NCI-H526 (cell line): Measurements from ENCODE around the gene CERS4.
"Not testable (repeated sequence)": the region's sequence is repeated elsewhere in the genome, so short reads cannot be mapped to it uniquely, and the experiment has no call there.

Source experiments
- DNase-seq, 2 experiments: peaks; one replicate each; lab custom pipeline; 2025; lab: John Stamatoyannopoulos, UW

CERS4 gene

GRCh38 chr19:8241646-8242045, 32.5 kb downstream of the CERS4 start:
- no peak for DNase-seq

DNA sequence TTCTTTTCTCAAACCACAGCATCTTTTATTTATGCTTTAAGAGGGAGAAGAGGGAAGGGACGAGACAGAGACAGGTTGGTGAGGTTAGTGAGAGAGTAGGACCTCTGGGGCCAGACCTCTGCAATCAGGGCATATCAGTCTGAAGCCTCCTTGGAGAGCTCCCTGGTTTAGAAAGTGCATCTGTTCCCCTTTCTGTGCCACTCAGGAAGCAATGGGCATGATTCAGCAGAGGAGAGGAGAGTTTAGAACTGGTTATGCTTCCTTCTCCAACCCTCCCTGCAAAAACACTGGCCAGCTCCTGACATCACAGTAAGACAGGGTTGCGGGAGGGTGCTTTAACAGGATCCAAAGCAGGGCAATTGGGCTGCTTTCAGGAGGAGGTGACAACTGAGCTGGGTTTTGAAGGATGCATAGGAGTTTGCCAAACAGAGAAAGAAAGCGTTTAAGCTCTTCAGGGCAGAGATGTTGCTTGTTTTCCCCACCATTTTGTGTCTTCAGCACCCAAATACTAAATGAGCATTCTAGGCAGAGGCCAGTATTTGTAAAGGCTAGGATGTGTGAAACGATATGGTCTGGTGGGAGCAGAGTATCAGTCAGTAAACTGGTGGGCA, 33.1 kb downstream of the CERS4 start:
- DNase-seq: no peak

DNA sequence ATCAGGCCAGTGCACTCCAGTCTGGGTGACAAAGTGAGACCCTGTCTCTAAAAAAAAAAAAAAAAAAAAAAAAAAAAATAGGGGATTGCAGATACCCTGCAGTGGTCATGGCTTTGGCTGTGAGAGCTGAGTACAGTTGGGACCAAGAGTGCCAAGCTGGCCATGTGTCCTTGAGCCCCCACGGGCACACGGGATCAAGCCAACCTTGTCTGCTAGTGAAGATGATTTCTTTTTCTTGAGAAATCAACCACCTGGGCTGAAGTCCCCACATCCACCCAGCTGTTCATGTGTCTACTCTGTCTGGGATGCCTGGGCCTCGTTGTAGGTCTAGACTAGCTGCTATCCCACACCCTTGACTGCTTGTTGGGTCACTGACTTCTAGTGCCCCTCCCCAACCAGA, 34.0 kb downstream of the CERS4 start:
- no peak for DNase-seq

DNA sequence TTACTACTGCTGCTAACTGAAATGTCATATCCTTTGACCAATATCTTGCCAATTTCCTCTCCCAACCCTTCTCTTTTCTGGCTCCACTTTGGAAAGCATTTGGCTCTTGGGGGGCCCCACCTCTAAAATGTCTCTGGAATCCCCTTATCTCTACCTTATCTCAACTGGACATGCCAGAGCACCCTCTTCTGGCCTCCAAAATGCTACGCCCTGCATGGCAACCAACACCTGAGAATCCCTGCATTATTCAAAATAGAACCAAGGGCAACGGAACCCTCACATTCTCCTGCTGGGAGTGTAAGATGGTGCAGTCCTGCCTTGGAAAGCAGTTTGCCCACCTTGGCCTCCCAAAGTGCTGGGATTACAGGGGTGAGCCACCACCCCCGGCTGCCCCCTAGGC, 35.3 kb downstream of the CERS4 start:
- DNase-seq: no peak

DNA sequence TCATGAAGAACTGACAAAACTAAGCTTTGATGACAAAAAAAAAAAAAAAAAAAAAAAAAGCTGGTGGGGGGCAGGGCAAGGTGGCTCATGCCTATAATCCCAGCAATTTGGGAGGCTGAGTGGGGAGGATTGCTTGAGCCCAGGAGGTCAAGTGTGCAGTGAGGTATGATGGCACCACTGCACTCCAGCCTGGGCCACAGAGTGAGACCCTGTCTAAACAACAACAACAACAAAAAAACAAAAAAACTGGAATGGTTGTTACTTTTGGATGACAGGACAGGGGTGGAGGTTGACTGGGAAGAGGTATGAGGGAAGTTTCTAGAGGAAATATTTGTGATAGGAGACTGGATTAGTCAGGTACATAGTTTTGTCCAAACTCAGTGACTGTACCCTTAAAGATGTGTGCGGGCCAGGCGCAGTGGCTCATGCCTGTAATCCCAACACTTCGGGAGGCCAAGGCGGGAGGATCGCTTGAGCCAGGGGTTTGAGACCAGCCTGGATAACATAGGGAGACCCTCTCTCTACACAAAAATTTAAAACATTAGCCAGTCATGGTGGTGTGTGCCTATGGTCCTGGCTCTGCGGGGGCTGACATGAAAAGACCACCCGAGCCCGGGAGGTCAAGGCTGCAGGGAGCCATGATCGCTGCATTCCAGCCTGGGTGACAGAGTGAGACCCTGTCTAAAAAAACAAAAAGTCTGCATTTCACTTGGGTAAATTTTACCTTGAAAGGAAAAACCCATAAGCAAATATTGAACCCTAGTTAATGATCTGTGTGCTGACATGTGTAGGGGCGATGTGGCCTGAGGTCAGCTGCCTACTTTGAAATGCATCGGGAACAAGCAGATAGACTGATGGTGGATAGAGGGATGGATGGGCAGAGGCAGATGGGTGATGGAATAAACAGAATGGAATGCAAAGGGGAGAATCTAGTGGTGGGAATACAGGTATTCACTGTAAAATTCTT, 37.0 kb downstream of the CERS4 start:
- no peak for DNase-seq

GRCh38 chr19:8247129-8247890, 38.1 kb downstream of the CERS4 start:
- DNase-seq: not testable (repeated sequence)

DNA sequence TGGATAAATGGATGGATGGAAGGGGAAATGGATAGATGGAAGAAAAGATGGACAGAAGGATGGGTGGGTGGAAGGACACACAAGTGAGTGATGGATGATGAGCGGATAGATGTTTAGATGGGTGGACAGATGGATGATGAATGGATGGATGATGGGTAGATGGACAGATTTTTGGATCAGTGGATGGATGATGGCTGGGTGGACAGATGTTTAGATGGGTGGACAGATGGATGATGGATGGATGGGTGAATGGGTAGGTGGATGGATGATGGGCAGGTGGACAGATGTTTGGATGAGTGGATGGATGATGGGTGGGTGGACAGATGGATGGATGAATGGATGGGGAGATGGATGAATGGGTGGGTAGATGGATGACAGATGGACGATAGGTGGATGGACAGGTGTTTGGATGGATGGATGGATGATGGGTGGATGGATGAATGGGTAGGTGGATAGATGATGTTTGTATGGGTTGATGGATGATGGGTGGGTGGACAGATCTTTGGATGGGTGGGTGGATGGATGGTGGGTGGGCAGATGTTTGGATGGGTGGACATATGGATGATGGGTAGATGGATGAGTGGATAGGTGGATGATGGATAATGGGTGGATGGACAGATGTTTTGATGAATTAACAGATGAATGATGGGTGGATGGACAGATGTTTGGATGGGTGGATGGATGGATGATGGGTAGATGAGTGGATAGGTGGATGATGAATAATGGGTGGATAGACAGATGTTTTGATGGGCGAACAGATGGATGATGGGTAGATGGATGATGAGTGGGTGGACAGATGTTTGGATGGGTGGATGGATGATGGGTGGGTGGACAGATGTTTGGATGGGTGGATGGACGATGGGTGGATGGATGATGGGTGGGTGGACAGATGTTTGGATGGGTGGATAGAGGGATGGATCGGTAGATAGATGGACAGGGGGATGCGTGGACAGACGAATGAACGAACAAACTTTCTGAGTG, 39.5 kb downstream of the CERS4 start:
- no peak for DNase-seq

DNA sequence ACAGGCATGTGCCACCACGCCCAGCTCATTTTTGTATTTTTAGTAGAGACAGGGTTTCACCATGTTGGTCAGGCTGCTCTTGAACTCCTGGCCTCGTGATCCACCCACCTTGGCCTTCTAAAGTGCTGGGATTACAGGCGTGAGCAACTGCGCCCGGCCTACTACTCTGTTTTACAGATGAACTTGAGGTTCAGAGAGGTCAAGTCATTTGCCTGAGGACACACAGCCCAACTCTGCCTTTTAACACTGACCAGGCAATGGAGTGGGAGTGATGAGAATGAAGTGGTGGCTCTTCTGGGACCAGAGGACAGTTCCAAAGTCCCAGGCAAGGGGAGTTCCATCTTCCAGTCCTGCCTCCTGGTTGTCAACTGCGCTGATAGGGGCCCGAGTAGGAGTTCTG, 41.4 kb downstream of the CERS4 start:
- DNase-seq: no peak

DNA sequence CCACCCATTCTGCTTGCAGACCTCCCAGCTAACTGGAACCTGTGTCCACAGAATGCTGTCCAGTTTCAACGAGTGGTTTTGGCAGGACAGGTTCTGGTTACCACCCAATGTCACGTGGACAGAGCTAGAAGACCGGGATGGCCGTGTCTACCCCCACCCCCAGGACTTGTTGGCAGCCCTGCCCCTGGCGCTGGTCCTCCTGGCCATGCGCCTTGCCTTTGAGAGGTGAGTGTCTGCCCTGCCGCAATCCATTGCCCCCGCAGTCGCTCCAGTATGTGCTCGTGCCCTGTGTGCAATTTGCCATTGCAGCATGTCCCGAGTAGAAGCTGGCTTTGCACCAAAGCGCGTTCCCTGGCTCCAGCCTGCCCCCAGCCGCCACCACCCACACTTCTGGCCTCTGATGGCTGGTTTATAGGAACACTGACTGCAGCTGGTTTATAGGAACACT, 41.9 kb downstream of the CERS4 start:
- no peak for DNase-seq

DNA sequence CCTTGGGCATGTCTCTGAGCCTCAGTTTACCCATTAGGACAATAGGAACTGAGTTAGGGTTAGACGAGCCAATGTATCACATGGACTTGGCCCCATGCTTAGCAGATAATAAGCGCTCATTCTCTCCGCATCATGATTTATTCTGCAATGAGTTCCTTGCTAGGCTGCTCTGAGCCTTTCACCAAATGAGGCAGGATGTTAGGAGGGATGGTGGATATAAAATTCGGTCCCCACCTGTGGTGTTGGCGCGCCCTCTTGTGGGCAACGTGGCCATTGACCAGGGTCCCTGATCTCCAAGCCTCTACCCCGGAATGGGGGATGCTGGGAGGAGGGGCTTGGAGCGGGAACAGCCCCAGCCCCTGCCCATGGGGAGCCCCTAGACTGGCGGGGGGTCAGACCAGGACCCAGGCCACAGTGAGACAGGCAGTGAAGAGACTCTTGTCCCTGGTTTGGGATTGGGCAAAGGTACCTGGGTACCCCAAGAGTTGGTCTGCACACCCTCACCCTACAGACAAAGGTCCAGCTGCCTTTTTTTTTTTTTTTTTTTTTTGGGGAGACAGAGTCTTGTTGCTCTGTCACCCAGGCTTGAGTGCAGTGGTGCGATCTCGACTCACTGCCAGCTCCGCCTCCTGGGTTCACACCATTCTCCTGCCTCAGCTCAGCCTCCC, 43.9 kb downstream of the CERS4 start:
- DNase-seq: peak; percentile 22 to 78

DNA sequence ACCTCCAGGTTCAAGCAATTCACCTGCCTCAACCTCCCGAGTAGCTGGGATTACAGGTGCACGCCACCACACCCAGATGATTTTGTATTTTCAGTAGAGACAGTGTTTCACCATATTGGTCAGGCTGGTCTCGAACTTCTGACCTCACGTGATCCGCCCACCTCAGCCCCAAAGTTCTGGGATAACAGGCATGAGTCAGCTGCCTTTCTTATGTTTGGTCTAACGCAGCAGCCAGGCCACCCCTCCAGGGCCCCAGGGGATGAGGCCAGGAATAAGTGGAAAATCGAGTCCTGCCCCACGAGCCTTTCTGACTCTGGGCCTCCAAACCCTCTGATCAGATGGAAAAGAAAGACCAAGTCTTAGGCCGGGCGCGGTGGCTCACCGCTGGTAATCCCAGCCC, 44.5 kb downstream of the CERS4 start:
- no peak for DNase-seq

DNA sequence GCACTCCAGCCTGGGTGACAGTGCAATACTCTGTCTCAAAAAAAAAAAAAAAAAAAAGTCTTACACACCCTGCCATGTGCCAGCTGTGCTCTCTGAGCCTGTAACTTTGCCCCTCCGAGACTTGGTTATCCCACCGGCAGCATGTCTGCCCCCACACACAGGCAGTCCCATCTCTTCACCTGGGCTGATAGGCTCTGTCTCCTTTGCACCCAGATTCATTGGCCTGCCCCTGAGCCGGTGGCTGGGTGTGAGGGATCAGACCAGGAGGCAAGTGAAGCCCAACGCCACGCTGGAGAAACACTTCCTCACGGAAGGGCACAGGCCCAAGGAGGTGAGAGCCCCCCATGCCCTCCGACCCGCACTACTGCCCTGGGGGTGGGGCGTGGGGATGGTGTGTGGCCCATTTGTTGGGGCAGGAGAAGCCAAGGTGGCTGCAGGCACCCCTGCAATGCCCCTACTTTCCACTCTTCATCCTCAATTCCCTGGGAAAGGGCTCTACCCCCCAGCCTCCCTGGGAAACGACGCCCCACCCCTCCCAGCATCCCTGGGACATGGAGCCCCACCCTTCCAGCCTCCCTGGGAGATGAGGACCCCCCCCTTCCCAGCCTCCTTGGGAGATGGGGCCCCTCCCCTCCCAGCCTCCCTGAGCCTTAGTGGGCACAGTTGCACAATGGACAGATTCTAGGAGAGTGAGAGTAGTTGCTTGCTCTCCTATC, 45.3 kb downstream of the CERS4 start:
- no peak for DNase-seq

GRCh38 chr19:8255426-8256125, 46.4 kb downstream of the CERS4 start:
- DNase-seq: no peak

- no peak for DNase-seq
Observed at GRCh38 chr19:8256276-8257051, 47.3 kb downstream of the CERS4 start.

DNA sequence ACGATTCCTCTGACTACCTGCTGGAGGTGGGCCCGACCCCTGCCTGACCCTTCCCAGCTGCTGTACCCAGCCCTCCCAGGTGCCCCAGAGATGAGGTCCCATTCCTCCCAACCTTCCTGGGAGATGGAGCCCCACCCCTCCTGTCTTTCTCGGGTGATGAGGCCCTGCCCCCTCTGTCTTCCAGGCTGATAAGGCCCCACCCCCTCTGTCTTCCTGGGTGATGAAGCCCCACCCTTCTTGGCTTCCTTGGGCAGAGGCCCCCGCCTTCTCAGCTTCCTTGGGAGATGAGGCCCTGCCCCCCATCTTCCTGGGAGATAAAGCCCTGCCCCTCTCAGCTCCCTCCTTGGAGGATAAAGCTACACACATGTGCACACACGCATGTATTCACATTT, 47.9 kb downstream of the CERS4 start:
- no peak for DNase-seq

DNA sequence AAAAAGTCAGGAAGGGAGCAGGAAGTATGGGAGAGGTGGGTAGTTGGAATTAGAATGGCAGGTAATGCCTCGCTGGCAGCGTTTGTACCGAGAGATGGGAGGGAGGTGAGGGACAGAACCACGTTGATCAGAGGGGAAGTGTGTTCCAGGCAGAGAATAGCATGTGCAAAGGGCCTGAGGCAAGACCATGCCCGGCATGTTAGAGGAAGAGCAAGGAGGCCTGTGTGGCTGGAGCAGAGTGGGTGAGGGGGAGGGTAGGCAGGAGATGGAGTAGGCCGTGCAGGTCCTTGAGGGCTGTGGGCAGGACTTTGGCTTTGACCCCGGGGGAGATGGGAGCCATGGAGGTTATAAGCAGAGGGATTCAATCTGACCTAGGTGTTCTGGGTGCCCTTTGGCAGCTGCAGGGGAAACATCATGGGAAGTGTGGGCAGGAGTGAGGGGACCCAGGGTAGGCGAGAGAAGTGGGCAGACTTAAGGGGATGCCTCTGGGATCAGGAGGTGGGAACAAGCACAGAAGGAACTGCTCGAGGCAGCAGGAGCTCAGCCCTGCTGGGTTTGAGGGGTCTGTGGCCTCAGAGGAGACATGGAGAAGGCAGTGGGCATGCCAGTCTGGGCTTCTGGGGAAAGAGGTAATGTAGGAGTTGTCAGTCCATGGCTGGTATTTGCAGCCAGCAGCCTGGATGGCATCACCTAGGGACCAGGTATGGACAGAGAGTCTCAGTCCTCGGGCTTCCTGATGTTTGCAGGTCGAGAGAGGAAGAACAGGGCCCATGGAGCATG, 50.2 kb downstream of the CERS4 start:
- DNase-seq: no peak

GRCh38 chr19:8259922-8260247, 50.7 kb downstream of the CERS4 start:
- no peak for DNase-seq

DNA sequence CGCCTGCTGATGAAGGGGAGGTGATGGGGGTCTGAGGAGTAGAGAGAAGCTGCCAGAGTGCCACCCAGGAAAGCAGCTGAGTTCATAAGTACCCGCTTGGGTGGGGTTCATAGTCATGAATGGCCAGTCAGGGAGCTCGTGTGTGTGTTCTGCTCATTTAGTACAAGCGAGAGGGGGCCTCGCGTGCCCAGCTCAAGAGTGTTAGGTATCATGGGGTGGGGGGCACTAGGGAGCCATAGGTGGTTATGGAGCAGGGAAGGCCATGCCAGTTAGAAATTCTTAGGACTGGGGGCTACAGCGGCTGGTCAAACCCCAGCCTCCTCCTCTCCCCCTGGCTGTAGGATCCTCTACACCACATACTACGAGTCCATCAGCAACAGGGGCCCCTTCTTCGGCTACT, 52.2 kb downstream of the CERS4 start:
- DNase-seq: no peak
